K562 (cell line): ENCODE results near the gene CD99L2. TPM values are rescaled to one million over a fixed set of nuclear protein-coding genes. Genes with fewer than 3 reads are reported as not detected.
A peak's percentile ranks its signal among the peaks of the same experiment; 100 is the strongest.

Source experiments
- CBX3 ChIP-seq, 2 experiments: IDR thresholded peaks; 1 replicate in 1 of 2; 2 replicates in 1 of 2; pipeline ENCODE4 v1.6.1; 2012; ENCODE audit warnings: inconsistent platforms in 2 of 2, low read length in 2 of 2, borderline replicate concordance in 1 of 2, control low read depth in 1 of 2
- ILK ChIP-seq: fragments of 450-650 bp; IDR thresholded peaks from 2 replicates; pipeline ENCODE4 v1.6.1; 2016; ENCODE audit warnings: missing genetic modification characterization, low read depth, mild to moderate bottlenecking, missing compliant biosample characterization, moderate library complexity, borderline replicate concordance
- KDM5B ChIP-seq: fragments of 200-600 bp; sonication (generic); IDR thresholded peaks from 2 replicates; pipeline ENCODE4 v1.6.1; 2012; ENCODE audit warnings: low read depth, mild to moderate bottlenecking, moderate library complexity, low read length, control low read depth, inconsistent platforms; ENCODE audit not compliant: insufficient replicate concordance
- KLF10 ChIP-seq: fragments of 250-450 bp; sonication (Bioruptor Pico); IDR thresholded peaks from 2 replicates; pipeline ENCODE4 v1.6.1; 2021; ENCODE audit warnings: matching md5 sums
- MBD2 ChIP-seq: sonication (generic); IDR thresholded peaks from 2 replicates; pipeline ENCODE4 v1.6.1; 2016; ENCODE audit warnings: low read depth, borderline replicate concordance
- MTA3 ChIP-seq: fragments of 450-650 bp; formaldehyde crosslinking; IDR thresholded peaks from 2 replicates; pipeline ENCODE4 v1.6.1; 2017; ENCODE audit warnings: mild to moderate bottlenecking, borderline replicate concordance
- PURB ChIP-seq: sonication (generic); formaldehyde crosslinking; IDR thresholded peaks from 2 replicates; pipeline ENCODE4 v1.9.0; 2021; ENCODE audit warnings: low read depth, mild to moderate bottlenecking, missing genetic modification reagents
- ZKSCAN1 ChIP-seq: fragments of 150-350 bp; IDR thresholded peaks from 2 replicates; pipeline ENCODE4 v1.6.1; 2016; ENCODE audit warnings: low read depth, low read length
- ZNF224 ChIP-seq: sonication (generic); formaldehyde crosslinking; IDR thresholded peaks from 2 replicates; pipeline ENCODE4 v1.8.0; 2022; ENCODE audit warnings: mild to moderate bottlenecking, missing genetic modification reagents
- polyA plus RNA-seq, 8 experiments: library from polyadenylated mRNA; depleted of rRNA in 4 of 8; stranded (reverse) in 5 of 8; unstranded in 3 of 8; fragments of >200 nt; fragmentation: Nextera tagmentation in 2 of 8; fragmentation: Illumina TruSeq in 1 of 8; extraction: Ambion mirVana in 2 of 8; extraction: Trizol in 1 of 8; gene quantifications; 2 replicates each; pipeline versions ENCODE4 v1.2.1 to v1.2.3, GENCODE V29; 2011 to 2014; ENCODE audit warnings: inconsistent platforms in 1 of 8, missing spikeins in 1 of 8
- total RNA-seq, 7 experiments: library from RNA; depleted of rRNA in 6 of 7; stranded (reverse); fragments of >200 nt in 6 of 7; fragmentation: Illumina TruSeq in 2 of 7; extraction: Trizol in 2 of 7; gene quantifications; 2 replicates each; pipeline versions ENCODE4 v1.2.1 to v1.2.3, GENCODE V29; 2011 to 2021; ENCODE audit warnings: low replicate concordance in 1 of 7
- TF ChIP-seq, protein P1 (sequence below), 2 experiments: fragments of 450-650 bp; formaldehyde crosslinking in 1 of 2; IDR thresholded peaks; 2 replicates each; pipeline versions ENCODE4 v1.4.0 to v1.6.1; 2014 to 2020; ENCODE audit warnings: mild to moderate bottlenecking in 2 of 2, borderline replicate concordance in 1 of 2, low read depth in 1 of 2
- TF ChIP-seq, protein P2 (sequence below): fragments of 450-650 bp; IDR thresholded peaks from 2 replicates; pipeline ENCODE4 v1.7.0; 2016; ENCODE audit warnings: borderline replicate concordance
- TF ChIP-seq, protein P3 (sequence below): fragments of 450-650 bp; formaldehyde crosslinking; IDR thresholded peaks from 2 replicates; pipeline ENCODE4 v1.4.0; 2020; ENCODE audit warnings: mild to moderate bottlenecking, moderate library complexity
- TF ChIP-seq, protein P4 (sequence below): fragments of 450-650 bp; conservative IDR thresholded peaks from 2 replicates; pipeline ENCODE4 v1.6.1; 2016; ENCODE audit warnings: missing genetic modification characterization, low read depth, mild to moderate bottlenecking, control low read depth, missing compliant biosample characterization

CD99L2 gene
- total and polyA plus RNA-seq, 9 of the 15 experiments (the other 6 are each of a cell fraction or from before 2014, with no cell fraction given): 0.76 to 19.0 (median 11.9) TPM

DNA sequence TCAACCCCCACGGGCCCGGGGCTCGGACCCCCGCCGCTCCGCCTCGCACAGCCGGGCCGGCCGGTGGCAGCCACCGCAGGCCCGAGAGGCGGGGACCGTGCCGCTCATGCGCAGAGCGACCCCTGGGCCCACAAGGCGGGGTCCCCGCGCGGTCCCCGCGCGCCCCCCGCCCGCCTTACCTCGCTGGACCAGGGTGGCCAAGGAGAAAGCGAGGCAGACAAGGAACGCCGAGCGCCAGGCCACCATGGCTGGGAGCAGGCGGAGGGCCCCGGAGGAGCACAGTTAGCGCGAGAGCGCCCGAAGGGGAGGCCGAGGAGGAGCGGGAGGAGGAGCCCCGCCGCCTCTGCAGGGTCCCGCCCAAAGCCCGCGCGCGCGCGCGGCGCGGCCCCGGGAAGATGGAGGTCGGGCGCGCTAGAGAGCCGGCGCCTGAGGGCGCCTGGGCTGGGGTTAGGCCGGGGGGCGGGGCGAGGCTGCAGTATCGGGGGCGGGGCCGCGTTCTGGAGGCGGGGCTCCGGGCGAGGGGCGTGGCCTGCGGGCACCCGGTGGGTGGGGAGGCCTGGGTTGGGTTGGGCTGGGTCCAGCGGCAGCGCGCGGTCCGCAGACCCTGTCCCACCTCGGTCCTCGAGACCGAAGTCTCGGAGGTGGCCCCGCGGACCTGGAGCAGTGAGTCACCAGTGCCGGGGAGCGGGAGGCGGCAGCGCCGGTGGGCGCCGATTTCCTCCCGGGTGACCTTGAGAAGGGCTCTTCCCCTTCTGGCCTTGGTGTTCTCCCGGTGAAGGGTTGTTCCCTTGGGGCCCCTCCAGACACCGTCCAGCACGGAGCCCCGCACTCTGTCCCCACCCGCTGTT is at the start of gene CD99L2 (continued):
- TF ChIP-seq, protein P1, sequence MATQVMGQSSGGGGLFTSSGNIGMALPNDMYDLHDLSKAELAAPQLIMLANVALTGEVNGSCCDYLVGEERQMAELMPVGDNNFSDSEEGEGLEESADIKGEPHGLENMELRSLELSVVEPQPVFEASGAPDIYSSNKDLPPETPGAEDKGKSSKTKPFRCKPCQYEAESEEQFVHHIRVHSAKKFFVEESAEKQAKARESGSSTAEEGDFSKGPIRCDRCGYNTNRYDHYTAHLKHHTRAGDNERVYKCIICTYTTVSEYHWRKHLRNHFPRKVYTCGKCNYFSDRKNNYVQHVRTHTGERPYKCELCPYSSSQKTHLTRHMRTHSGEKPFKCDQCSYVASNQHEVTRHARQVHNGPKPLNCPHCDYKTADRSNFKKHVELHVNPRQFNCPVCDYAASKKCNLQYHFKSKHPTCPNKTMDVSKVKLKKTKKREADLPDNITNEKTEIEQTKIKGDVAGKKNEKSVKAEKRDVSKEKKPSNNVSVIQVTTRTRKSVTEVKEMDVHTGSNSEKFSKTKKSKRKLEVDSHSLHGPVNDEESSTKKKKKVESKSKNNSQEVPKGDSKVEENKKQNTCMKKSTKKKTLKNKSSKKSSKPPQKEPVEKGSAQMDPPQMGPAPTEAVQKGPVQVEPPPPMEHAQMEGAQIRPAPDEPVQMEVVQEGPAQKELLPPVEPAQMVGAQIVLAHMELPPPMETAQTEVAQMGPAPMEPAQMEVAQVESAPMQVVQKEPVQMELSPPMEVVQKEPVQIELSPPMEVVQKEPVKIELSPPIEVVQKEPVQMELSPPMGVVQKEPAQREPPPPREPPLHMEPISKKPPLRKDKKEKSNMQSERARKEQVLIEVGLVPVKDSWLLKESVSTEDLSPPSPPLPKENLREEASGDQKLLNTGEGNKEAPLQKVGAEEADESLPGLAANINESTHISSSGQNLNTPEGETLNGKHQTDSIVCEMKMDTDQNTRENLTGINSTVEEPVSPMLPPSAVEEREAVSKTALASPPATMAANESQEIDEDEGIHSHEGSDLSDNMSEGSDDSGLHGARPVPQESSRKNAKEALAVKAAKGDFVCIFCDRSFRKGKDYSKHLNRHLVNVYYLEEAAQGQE (IDR thresholded peaks at IDR 0.05; ENCODE audit: borderline replicate concordance): 0 out of 2 replicates have a peak, but pooled peaks have one; percentile 27
- TF ChIP-seq, protein P1 (CRISPR knock-in tag; IDR thresholded peaks at IDR 0.05; ENCODE audit: low read depth): no peak
- peak; percentile 77 for TF ChIP-seq KDM5B
- no peak for TF ChIP-seq PURB (CRISPR knock-in tag)
- no peak for TF ChIP-seq ILK (tag)
- TF ChIP-seq, protein P2, sequence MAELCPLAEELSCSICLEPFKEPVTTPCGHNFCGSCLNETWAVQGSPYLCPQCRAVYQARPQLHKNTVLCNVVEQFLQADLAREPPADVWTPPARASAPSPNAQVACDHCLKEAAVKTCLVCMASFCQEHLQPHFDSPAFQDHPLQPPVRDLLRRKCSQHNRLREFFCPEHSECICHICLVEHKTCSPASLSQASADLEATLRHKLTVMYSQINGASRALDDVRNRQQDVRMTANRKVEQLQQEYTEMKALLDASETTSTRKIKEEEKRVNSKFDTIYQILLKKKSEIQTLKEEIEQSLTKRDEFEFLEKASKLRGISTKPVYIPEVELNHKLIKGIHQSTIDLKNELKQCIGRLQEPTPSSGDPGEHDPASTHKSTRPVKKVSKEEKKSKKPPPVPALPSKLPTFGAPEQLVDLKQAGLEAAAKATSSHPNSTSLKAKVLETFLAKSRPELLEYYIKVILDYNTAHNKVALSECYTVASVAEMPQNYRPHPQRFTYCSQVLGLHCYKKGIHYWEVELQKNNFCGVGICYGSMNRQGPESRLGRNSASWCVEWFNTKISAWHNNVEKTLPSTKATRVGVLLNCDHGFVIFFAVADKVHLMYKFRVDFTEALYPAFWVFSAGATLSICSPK: no peak
- no peak for TF ChIP-seq CBX3 (IDR thresholded peaks at IDR 0.05; ENCODE audit: borderline replicate concordance in 1 of 2, low read length in 2 of 2)
- TF ChIP-seq ZNF224 (CRISPR knock-in tag): no peak
- TF ChIP-seq MBD2: no peak
- TF ChIP-seq, protein P3, sequence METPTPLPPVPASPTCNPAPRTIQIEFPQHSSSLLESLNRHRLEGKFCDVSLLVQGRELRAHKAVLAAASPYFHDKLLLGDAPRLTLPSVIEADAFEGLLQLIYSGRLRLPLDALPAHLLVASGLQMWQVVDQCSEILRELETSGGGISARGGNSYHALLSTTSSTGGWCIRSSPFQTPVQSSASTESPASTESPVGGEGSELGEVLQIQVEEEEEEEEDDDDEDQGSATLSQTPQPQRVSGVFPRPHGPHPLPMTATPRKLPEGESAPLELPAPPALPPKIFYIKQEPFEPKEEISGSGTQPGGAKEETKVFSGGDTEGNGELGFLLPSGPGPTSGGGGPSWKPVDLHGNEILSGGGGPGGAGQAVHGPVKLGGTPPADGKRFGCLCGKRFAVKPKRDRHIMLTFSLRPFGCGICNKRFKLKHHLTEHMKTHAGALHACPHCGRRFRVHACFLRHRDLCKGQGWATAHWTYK: no peak
- TF ChIP-seq, protein P4, sequence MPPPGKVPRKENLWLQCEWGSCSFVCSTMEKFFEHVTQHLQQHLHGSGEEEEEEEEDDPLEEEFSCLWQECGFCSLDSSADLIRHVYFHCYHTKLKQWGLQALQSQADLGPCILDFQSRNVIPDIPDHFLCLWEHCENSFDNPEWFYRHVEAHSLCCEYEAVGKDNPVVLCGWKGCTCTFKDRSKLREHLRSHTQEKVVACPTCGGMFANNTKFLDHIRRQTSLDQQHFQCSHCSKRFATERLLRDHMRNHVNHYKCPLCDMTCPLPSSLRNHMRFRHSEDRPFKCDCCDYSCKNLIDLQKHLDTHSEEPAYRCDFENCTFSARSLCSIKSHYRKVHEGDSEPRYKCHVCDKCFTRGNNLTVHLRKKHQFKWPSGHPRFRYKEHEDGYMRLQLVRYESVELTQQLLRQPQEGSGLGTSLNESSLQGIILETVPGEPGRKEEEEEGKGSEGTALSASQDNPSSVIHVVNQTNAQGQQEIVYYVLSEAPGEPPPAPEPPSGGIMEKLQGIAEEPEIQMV (tag): peak; percentile 90
- TF ChIP-seq KLF10 (CRISPR knock-in tag): no peak
- no peak for TF ChIP-seq ZKSCAN1
- no peak for TF ChIP-seq MTA3
